Prostate gland (tissue), 2 donors: ENCODE results near the gene GIT2. TPM values are rescaled to one million over a fixed set of nuclear protein-coding genes. Genes with fewer than 3 reads are reported as not detected.

Experiments used
- DNase-seq: peaks from one replicate; pipeline ENCODE4 v3.0.0-alpha.2; 2019; ENCODE audit warnings: low spot score
- H3K27ac ChIP-seq, 2 donors: fragments of 200-600 bp; sonication (generic); 2 replicates each; pipeline ENCODE4 v1.5.1; 2017 to 2019
- H3K27me3 ChIP-seq: fragments of 200-600 bp; sonication (generic); replicated peaks from 2 replicates; pipeline ENCODE4 v1.5.1; 2019; ENCODE audit not compliant: insufficient read depth
- H3K36me3 ChIP-seq, 2 donors: fragments of 200-600 bp; sonication (generic); 1 replicate in 1 of 2; 2 replicates in 1 of 2; pipeline versions ENCODE4 v1.5.1 to v1.8.1; 2017 to 2019
- H3K4me1 ChIP-seq: fragments of 200-600 bp; sonication (generic); replicated peaks from 2 replicates; pipeline ENCODE4 v1.5.1; 2019
- H3K4me3 ChIP-seq, 2 donors: fragments of 200-600 bp; sonication (generic); 2 replicates each; pipeline ENCODE4 v1.5.1; 2017 to 2019
- H3K9me3 ChIP-seq: fragments of 200-600 bp; sonication (generic); 2 replicates; pipeline ENCODE4 v1.5.1; 2017
- CTCF ChIP-seq, 4 experiments: fragments of 200-600 bp in 2 of 4; fragments of 450-650 bp in 2 of 4; sonication (generic) in 2 of 4; IDR thresholded peaks; 1 replicate in 3 of 4; 2 replicates in 1 of 4; pipeline ENCODE4 v1.5.1; 2016 to 2019; ENCODE audit warnings: antibody characterized with exemption in 4 of 4, mild to moderate bottlenecking in 2 of 4, moderate library complexity in 2 of 4
- POLR2A ChIP-seq: fragments of 450-650 bp; IDR thresholded peaks from one replicate; pipeline ENCODE4 v1.6.1; 2016; ENCODE audit warnings: antibody characterized with exemption, mild to moderate bottlenecking
- POLR2AphosphoS5 ChIP-seq: sonication (generic); formaldehyde crosslinking; IDR thresholded peaks from one replicate; pipeline ENCODE4 v1.6.1; 2017; ENCODE audit warnings: antibody characterized with exemption
- WGBS: methylation state at CpG from one replicate; pipeline ENCODE4 v1.1.5; 2018; 5-methylcytosine and 5-hydroxymethylcytosine counted together
- intact Hi-C: fragments of 100-400 bp; cut with DNase I; formaldehyde crosslinking; loops from one replicate; pipeline ENCODE4 v1.14.2; 2022
- total RNA-seq, 2 donors: library from RNA; depleted of rRNA; stranded (reverse); fragments of >200 nt; gene quantifications; one replicate each; pipeline ENCODE4 v1.1.0, GENCODE V29; 2016

Gene GIT2
- total RNA-seq, 2 donors from 2014 or later = 20.9 to 43.3 TPM

- intact Hi-C loops = loop anchor here (5.0 kb wide), 1 partner anchor 46 kb away; the partner anchor contains the start of genes ANKRD13A and GIT2
These were observed 45.0 kb downstream of the GIT2 start for GRCh38 chr12:109951136-109951535.

GRCh38 chr12:109950625-109951024, 45.5 kb downstream of the GIT2 start:
- H3K4me3 ChIP-seq = no peak overlapping the region
- no peak for TF ChIP-seq POLR2AphosphoS5
- TF ChIP-seq CTCF (IDR thresholded peaks at IDR 0.05) = no peak
- no peak for TF ChIP-seq POLR2A
- H3K4me1 ChIP-seq = no peaks in the 10 kb centered on the region
- no peaks in the 10 kb centered on the region for H3K27me3 ChIP-seq
- H3K9me3 ChIP-seq = no peaks in the 10 kb centered on the region
- no peak overlapping the region for H3K27ac ChIP-seq
- intact Hi-C loops = loop anchor here (5.0 kb wide), 1 partner anchor 47 kb away; the partner anchor contains the start of genes ANKRD13A and GIT2
- no peak for DNase-seq
- H3K36me3 ChIP-seq = peaks cover 0 to 6% of the 10 kb centered on the region in 2 donors

More at GRCh38 chr12:109951136-109951535, 45.0 kb downstream of the GIT2 start:
- 56% methylated on average over 5 of the region's 5 CpGs for WGBS
- Histone ChIP-seq H3K27ac (peak overlapping the region in 1 of 2 donors; percentile 13), H3K9me3 (no peaks in the 10 kb centered on the region), H3K36me3 (peaks cover 0 to 6% of the 10 kb centered on the region in 2 donors), H3K4me1 (no peaks in the 10 kb centered on the region), H3K27me3 (no peaks in the 10 kb centered on the region), H3K4me3 (no peak overlapping the region)
- TF ChIP-seq POLR2AphosphoS5 (no peak), POLR2A (no peak), CTCF (IDR thresholded peaks at IDR 0.05) (no peak)
- no peak for DNase-seq

- Histone ChIP-seq H3K36me3 (peaks cover 0 to 6% of the 10 kb centered on the region in 2 donors), H3K9me3 (no peaks in the 10 kb centered on the region), H3K4me3 (no peak overlapping the region), H3K27ac (no peak overlapping the region), H3K4me1 (no peaks in the 10 kb centered on the region), H3K27me3 (no peaks in the 10 kb centered on the region)
- TF ChIP-seq POLR2AphosphoS5 = no peak
- TF ChIP-seq POLR2A = no peak
- TF ChIP-seq CTCF (IDR thresholded peaks at IDR 0.05) = no peak
- no peak for DNase-seq
- WGBS = 22% methylated on average over 1 of the region's 1 CpG
- intact Hi-C loops = no loop called here
These were observed 47.1 kb downstream of the GIT2 start for GRCh38 chr12:109949089-109949488.

- Histone ChIP-seq H3K4me1 (no peaks in the 10 kb centered on the region), H3K36me3 (peaks cover 0 to 6% of the 10 kb centered on the region in 2 donors), H3K4me3 (no peak overlapping the region), H3K27me3 (no peaks in the 10 kb centered on the region), H3K9me3 (no peaks in the 10 kb centered on the region), H3K27ac (no peak overlapping the region)
- 83% methylated on average over 4 of the region's 4 CpGs for WGBS
- TF ChIP-seq POLR2A (no peak), CTCF (IDR thresholded peaks at IDR 0.05) (no peak), POLR2AphosphoS5 (no peak)
- no peak for DNase-seq
- intact Hi-C loops = no loop called here
These were observed 47.8 kb downstream of the GIT2 start for GRCh38 chr12:109948368-109948767.

- H3K4me1 ChIP-seq = no peaks in the 10 kb centered on the region
These were observed 48.6 kb downstream of the GIT2 start for GRCh38 chr12:109947521-109947920.

More at GRCh38 chr12:109947521-109947920, 48.6 kb downstream of the GIT2 start:
- Histone ChIP-seq H3K36me3 (peaks cover 0 to 6% of the 10 kb centered on the region in 2 donors), H3K9me3 (no peaks in the 10 kb centered on the region), H3K4me3 (no peak overlapping the region), H3K27me3 (no peaks in the 10 kb centered on the region), H3K27ac (no peak overlapping the region)
- TF ChIP-seq POLR2AphosphoS5 (no peak), CTCF (IDR thresholded peaks at IDR 0.05) (no peak), POLR2A (no peak)
- intact Hi-C loops = no loop called here
- no peak for DNase-seq
- 34% methylated on average over 3 of the region's 3 CpGs for WGBS
